Thoracic aorta endothelial cell (primary cell): ENCODE results near the gene YOD1. TPM values are rescaled to one million over a fixed set of nuclear protein-coding genes. Genes with fewer than 3 reads are reported as not detected.

Source experiments
- total RNA-seq: library from RNA; depleted of rRNA; stranded (reverse); fragments of >200 nt; gene quantifications from 2 replicates; pipeline ENCODE4 v1.2.3, GENCODE V29; 2012

YOD1 gene
- total RNA-seq: 12.9 and 13.6 TPM in 2 replicates

DNA sequence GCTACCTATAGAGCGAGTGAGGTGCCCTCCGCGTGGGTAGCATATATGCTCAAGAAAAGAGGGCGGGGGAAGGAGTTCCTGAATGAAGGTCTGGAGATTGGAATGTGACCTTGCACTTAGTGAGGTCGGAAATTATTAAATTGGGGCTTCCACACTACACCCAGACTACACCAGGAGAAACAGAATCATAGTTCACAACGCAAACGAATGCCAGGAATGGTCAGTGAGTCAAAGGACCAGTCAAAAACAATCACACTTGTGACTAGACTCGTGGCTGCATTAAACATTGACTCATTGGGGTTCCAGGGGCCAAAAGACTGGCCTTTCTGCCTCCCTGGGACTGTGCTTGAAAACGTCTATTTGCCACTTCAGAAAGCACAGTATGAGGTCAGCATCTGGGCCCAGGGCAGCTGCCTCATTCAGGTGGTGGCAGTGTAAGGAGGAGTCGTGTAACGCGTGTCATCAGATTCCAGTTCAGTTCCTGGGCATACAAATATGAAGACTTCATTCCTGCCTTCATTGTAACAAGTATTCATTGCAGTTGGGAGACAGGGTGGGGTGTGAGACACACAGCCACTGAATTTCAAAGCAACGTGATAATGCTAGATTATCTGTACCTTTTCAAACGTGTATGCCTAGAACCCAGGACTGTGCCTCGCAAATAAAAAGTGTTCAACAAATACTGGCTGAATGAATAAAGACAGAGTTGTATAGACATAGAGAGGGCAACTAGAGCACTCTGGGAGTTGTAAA lies at the start of gene YOD1:
TSS of gene YOD1 (minus strand) at position 18 of the 753 bp plus-strand sequence. CDS start 178 bp downstream, outside the sequence.

GRCh38 chr1:207088701-207089626 lies 38.0 kb upstream of the YOD1 start, which contains the start of gene C4BPB:
TSS of gene C4BPB (plus strand) at chr1:207088860. CDS start at chr1:207089532, 672 bp downstream.

DNA sequence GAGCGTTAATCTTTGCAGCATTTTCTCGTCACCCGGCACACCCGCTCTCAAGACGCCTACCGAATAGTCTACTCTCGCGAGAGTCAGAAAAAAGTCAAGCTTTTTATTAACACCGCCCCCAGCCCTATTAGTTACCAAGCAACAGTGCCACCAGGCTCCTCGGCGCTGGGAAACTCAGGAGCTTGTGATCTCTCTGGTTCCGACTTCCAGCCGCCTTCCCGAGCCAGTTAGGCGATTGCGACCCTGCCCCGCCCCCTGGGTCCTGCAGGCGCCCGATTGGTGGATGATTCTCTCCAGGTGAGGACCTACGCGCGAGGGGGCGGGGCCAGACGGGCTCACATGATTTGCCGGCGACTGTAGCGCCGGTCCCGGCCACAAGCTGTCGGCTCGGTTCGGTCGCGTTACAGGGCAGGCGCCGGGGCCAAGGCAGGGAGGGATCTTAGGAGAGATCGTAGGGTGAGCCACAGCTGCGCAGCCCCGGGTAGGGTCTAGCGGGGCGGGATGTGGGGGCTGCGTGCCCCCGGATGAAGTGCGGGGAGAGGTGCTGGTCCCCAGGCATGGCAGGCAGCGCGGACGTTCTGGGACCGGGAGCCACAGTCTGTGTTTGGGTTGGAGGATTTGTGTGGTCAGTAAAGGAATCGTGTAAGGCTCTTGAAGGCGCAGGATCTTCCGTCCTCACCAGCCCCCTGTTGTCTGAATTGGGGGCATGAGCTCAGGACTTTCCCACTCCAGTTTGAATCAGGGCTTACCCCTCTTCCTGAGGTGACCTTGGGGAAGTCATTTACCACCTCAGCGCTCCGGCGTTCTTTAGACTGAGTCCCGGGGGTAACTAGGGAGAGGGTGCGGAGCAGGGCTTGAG lies 2.1 kb upstream of the YOD1 start, which contains the start of gene PFKFB2:
TSS of gene PFKFB2 (plus strand) at position 365 of the 859 bp plus-strand sequence. CDS start 1,443 bp downstream, outside the sequence.

DNA sequence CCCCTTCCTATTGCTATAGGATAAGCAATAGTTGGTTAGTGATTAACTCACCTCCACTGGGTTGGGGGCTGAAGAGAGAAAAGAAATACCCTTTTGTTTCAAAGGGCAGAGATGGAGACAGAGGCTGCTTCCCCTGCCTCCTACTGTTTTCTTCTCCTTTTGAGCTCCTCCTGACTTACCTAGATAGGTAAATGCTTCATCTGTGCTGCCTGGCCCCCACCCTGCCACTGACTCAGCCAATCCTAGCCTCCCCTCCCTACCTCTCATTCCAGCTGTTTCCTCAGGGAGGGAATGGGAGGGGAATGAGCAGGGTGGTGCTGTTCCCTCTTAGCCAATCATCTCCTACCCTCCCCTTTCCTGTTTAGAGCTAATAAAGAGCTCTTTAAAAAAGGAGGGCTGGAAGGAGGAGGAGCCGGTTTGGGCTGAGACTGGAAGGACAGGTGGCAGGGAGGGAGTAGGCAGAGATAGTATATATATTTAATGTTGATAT lies 18.4 kb downstream of the YOD1 start, which contains the start of gene C1orf116:
TSS of gene C1orf116 (minus strand) at position 229 of the 490 bp plus-strand sequence. CDS start 5,158 bp downstream, outside the sequence.

Other genes with a start within 250 kb of the YOD1 start
- not detected in 2 replicates for gene IL20, start 185.6 kb downstream of the YOD1 start, total RNA-seq
- not detected in 2 replicates for gene IL24, start 153.8 kb downstream of the YOD1 start, total RNA-seq
- gene FCMR, start 129.3 kb downstream of the YOD1 start, total RNA-seq: 0.14 TPM in 1 of 2 replicates, not detected in the other
- not detected in 2 replicates for gene PIGR, start 104.7 kb downstream of the YOD1 start, total RNA-seq
- gene FCAMR, start 80.7 kb downstream of the YOD1 start, total RNA-seq: not detected in 2 replicates
- not detected in 2 replicates for gene C1orf116, start 18.5 kb downstream of the YOD1 start, total RNA-seq
- gene PFKFB2, start 2.1 kb upstream of the YOD1 start, total RNA-seq: 1.2 and 1.4 TPM in 2 replicates
- gene C4BPB, start 37.7 kb upstream of the YOD1 start, total RNA-seq: not detected in 2 replicates
- not detected in 2 replicates for gene C4BPA, start 53.0 kb upstream of the YOD1 start, total RNA-seq